ENCODE data around the gene TMEM256. TPM values are rescaled to one million over a fixed set of nuclear protein-coding genes. Genes with fewer than 3 reads are reported as not detected.

Gene TMEM256
- total and polyA plus RNA-seq, 4 donors, result 30.0 to 130 (median 97.7) TPM

GRCh38 chr17:7384489-7385081, 19.3 kb downstream of the TMEM256 start:
- peaks cover 0 to 3% (median 0%) of the 10 kb centered on the region in 4 donors for H3K27me3 ChIP-seq (ENCODE audit: control insufficient read depth in 4 of 4, insufficient read depth in 4 of 4, low read length in 3 of 4)

More at GRCh38 chr17:7384489-7385081, 19.3 kb downstream of the TMEM256 start:
- no peak for DNase-seq (ENCODE audit: low spot score)
- TF ChIP-seq JUND (IDR thresholded peaks at IDR 0.05) (no peak), ATF3 (IDR thresholded peaks at IDR 0.05) (no peak), SP1 (IDR thresholded peaks at IDR 0.05) (no peak), TAF1 (conservative IDR thresholded peaks at IDR 0.05) (no peak), HNF4A (conservative IDR thresholded peaks at IDR 0.05) (no peak), FOXA2 (IDR thresholded peaks at IDR 0.05) (no peak), NR2F2 (IDR thresholded peaks at IDR 0.05) (no peak), FOXA1 (IDR thresholded peaks at IDR 0.05) (no peak), RXRA (IDR thresholded peaks at IDR 0.05) (no peak), CTCF (IDR thresholded peaks at IDR 0.05; ENCODE audit: low read depth, low read length, missing input control) (no peak), RAD21 (IDR thresholded peaks at IDR 0.05) (no peak), EGR1 (IDR thresholded peaks at IDR 0.05; ENCODE audit: low read depth in 2 of 2) (no peak), ZBTB33 (IDR thresholded peaks at IDR 0.05) (no peak), MAX (IDR thresholded peaks at IDR 0.05) (no peak), HNF4G (IDR thresholded peaks at IDR 0.05) (no peak), REST (IDR thresholded peaks at IDR 0.05) (no peak), GABPA (IDR thresholded peaks at IDR 0.05 in 1 of 2, conservative IDR thresholded peaks at IDR 0.05 in 1 of 2) (no peak), YY1 (IDR thresholded peaks at IDR 0.05) (no peak)
- H3K4me1 ChIP-seq (ENCODE audit: control insufficient read depth in 4 of 4, insufficient read depth in 4 of 4, low read length in 3 of 4), result peaks cover 6 to 18% (median 12%) of the 10 kb centered on the region in 4 donors
- H3K27ac ChIP-seq (ENCODE audit: low read depth in 1 of 2, low read length in 2 of 2), result no peak overlapping the region
- H3K9ac ChIP-seq (ENCODE audit: low read depth in 1 of 2, low read length in 2 of 2), result no peak overlapping the region
- H3K36me3 ChIP-seq (ENCODE audit: control insufficient read depth in 4 of 4, insufficient read depth in 3 of 4, low read depth in 1 of 4, low read length in 3 of 4), result peaks cover 0 to 8% (median 4%) of the 10 kb centered on the region in 4 donors
- WGBS, result 77% methylated on average over 23 of the region's 23 CpGs
- no peaks in the 10 kb centered on the region for H3K9me3 ChIP-seq (ENCODE audit: control insufficient read depth in 4 of 4, low read length in 3 of 4)
- no peak overlapping the region for H3K4me3 ChIP-seq (ENCODE audit: low read depth in 1 of 3, low read length in 3 of 3)
